ENCODE measurements around the gene PDE6B.

- TF ChIP-seq CTCF (IDR thresholded peaks at IDR 0.05 in 8 of 11, conservative IDR thresholded peaks at IDR 0.05 in 3 of 11) (no peak), POLR2A (IDR thresholded peaks at IDR 0.05) (no peak)
These were observed 7.6 kb downstream of the PDE6B start for GRCh38 chr4:632926-633325.
